ENCODE results near the gene CNTNAP2.

The CNTNAP2 gene

DNA sequence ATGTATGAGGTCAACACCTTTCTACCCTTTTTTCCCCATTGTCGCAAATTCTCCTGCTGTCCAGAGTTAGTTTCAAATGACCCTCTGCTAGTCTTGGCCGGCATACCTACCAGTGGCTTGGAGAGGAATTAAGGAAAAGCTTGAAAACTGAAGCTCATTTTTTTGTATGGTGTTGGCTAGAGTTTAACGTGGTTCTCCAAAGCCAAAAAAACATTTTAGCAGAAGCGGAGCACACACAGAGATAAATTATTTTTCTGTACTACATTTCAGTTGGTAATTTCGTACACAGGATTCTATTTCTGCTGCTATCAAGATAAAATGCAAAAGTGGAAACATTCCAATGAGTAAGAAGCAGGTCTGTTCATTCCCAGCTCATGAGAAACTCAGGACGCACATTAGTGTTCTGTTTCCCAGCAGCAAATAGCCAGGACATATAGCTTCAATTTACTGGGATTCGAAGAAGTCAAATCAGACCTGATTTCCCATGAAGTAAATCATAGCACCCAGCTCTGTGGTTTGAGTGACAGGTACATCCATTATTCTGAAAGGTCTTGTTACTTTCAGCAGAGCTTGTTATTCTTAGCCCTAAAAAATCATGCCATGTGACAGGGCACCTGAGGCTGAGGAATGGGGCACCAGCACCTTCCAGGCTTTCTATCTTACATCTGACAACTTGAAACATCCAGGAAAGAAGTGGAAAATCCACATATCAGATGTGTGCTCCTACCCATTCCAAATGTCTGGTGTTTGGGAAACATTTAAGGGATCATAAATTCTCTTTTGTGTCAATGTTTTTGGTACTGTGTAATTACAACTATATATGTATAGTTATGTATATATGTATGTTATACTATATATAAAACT is 2258.0 kb downstream of the CNTNAP2 start:
- no peak for TF ChIP-seq FOXP2 (optimal IDR thresholded peaks at IDR 0.05; ENCODE audit: control extremely low read depth, extremely low read length, insufficient read depth)
- TF ChIP-seq POLR2AphosphoS5 (IDR thresholded peaks at IDR 0.05; ENCODE audit: borderline replicate concordance, low read depth, low read length), result no peak
- TF ChIP-seq EZH2 (IDR thresholded peaks at IDR 0.05), result no peak
- no peaks in the 10 kb centered on the region for H3K36me3 ChIP-seq (ENCODE audit: insufficient read depth, low read length)
- no peak overlapping the region for H3K9ac ChIP-seq (ENCODE audit: insufficient read length)
- H3K27ac ChIP-seq, result no peak overlapping the region
- no peak overlapping the region for H3K4me3 ChIP-seq
- DNase-seq (ENCODE audit: low read depth, low spot score), result no peak
- no peaks in the 10 kb centered on the region for H3K9me3 ChIP-seq (ENCODE audit: low read depth, low read length)

DNA sequence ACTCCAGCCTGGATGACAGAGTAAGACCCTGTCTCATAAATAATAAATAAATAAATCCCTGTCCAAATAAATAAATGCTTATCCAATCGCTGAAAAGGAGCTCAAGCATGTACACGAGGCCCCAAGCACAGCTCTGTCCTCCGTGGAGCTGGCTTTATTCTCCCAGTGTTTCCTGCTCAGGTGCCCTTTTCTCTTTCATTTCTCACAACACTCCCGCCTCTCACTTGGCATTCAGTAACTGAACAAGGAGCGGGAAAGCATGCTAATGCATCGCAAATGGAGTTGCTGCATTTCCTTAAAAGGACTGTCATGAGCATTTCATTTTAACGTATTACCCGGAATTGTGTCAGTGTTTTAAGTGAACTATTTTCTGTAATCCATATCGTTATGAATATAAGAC is 2263.1 kb downstream of the CNTNAP2 start:
- Histone ChIP-seq H3K4me3 (no peak overlapping the region), H3K9ac (ENCODE audit: insufficient read length) (no peak overlapping the region), H3K36me3 (ENCODE audit: insufficient read depth, low read length) (no peaks in the 10 kb centered on the region; the same call in 1 of the 2 replicates), H3K9me3 (ENCODE audit: low read depth, low read length) (no peaks in the 10 kb centered on the region), H3K27ac (no peak overlapping the region)
- TF ChIP-seq EZH2 (IDR thresholded peaks at IDR 0.05) (no peak), POLR2AphosphoS5 (IDR thresholded peaks at IDR 0.05; ENCODE audit: borderline replicate concordance, low read depth, low read length) (no peak), FOXP2 (optimal IDR thresholded peaks at IDR 0.05; ENCODE audit: control extremely low read depth, extremely low read length, insufficient read depth) (no peak)
- no peak for DNase-seq (ENCODE audit: low read depth, low spot score)

DNA sequence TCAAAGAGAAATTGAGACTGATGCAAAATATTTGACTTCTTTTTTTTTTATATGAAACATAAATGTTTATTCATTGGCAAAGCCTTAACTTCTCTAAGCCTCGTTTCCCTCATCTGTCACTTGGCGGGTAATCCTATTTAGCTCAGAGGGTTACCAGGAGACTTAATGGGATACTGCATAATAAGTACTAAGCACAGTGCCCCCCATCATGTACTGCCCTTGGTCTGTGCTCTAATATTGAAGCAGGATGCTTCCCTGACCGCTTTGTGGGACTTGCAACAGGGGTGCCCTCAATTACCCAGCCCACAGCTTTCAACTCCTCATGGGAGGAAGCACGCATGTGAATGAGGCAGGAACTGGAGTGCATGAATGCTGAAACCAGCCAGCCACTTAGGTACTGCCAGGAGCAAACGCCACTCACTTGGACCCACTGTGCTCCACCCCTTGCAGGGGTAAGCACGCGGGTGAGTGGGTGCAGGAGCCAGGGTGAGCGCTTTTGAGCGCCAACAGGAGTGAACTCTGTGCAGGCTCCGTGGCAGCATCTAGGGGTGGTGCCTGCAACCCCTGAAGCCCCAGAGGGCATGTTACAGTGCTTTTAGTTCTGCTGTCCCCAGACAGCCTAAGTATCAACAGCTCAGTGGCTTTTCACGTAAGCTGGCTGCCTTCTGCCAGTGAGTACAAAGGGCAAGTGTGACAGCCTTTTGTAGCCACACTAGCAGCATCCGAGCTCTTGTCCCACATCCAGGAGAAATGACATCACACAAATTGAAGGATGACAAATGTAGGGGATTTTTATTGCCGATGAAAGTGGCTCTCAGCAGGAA is 2264.2 kb downstream of the CNTNAP2 start:
- H3K27ac ChIP-seq, result no peak overlapping the region
- peaks cover 6% of the 10 kb centered on the region; the same call in 1 of the 2 replicates for H3K36me3 ChIP-seq (ENCODE audit: insufficient read depth, low read length)
- H3K9me3 ChIP-seq (ENCODE audit: low read depth, low read length), result no peaks in the 10 kb centered on the region
- TF ChIP-seq POLR2AphosphoS5 (IDR thresholded peaks at IDR 0.05; ENCODE audit: borderline replicate concordance, low read depth, low read length) (no peak), FOXP2 (optimal IDR thresholded peaks at IDR 0.05; ENCODE audit: control extremely low read depth, extremely low read length, insufficient read depth) (no peak), EZH2 (IDR thresholded peaks at IDR 0.05) (no peak)
- H3K4me3 ChIP-seq, result no peak overlapping the region
- H3K9ac ChIP-seq (ENCODE audit: insufficient read length), result no peak overlapping the region
- DNase-seq (ENCODE audit: low read depth, low spot score), result no peak

DNA sequence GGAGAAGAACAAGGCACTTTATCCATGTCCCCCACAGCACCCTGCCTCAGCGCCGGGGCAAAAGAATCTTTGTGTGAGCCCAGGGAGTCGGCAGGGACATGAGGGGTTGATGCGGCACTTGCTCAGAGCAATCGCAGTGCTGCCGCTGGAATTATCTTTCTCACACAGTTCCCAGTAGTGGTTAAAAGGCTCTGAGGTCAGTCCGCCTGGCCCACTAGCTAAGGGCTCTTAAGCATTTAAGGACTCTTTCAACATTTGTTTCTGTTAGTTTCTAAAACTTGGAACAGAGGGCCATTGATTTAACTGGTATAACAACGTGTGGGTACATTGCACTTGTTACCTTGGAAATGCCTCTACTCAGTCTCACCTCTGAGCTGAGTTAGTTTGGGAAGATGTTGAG is 2266.0 kb downstream of the CNTNAP2 start:
- DNase-seq (ENCODE audit: low read depth, low spot score), result no peak
- H3K27ac ChIP-seq, result no peak overlapping the region
- TF ChIP-seq FOXP2 (optimal IDR thresholded peaks at IDR 0.05; ENCODE audit: control extremely low read depth, extremely low read length, insufficient read depth), result no peak
- no peak for TF ChIP-seq POLR2AphosphoS5 (IDR thresholded peaks at IDR 0.05; ENCODE audit: borderline replicate concordance, low read depth, low read length)
- TF ChIP-seq EZH2 (IDR thresholded peaks at IDR 0.05), result no peak
- H3K9me3 ChIP-seq (ENCODE audit: low read depth, low read length), result no peaks in the 10 kb centered on the region
- H3K4me3 ChIP-seq, result no peak overlapping the region
- peaks cover 6% of the 10 kb centered on the region; the same call in 1 of the 2 replicates for H3K36me3 ChIP-seq (ENCODE audit: insufficient read depth, low read length)
- no peak overlapping the region for H3K9ac ChIP-seq (ENCODE audit: insufficient read length)

DNA sequence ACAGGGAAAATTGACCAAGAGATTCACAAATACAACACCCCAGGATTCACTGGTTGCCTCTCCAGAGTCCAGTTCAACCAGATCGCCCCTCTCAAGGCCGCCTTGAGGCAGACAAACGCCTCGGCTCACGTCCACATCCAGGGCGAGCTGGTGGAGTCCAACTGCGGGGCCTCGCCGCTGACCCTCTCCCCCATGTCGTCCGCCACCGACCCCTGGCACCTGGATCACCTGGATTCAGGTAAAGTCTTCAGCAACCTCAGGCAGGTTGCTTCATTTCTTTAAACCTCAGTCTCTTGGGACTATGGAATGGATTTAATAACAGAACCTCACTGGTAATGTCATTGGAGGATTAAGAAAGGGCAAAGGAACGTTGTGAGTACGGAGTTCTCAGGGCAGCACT is 2267.1 kb downstream of the CNTNAP2 start:
- TF ChIP-seq FOXP2 (optimal IDR thresholded peaks at IDR 0.05; ENCODE audit: control extremely low read depth, extremely low read length, insufficient read depth), result no peak
- TF ChIP-seq EZH2 (IDR thresholded peaks at IDR 0.05), result no peak
- TF ChIP-seq POLR2AphosphoS5 (IDR thresholded peaks at IDR 0.05; ENCODE audit: borderline replicate concordance, low read depth, low read length), result no peak
- DNase-seq (ENCODE audit: low read depth, low spot score), result no peak
- H3K36me3 ChIP-seq (ENCODE audit: insufficient read depth, low read length), result peaks cover 6% of the 10 kb centered on the region; the same call in 1 of the 2 replicates
- H3K9me3 ChIP-seq (ENCODE audit: low read depth, low read length), result no peaks in the 10 kb centered on the region
- H3K4me3 ChIP-seq, result no peak overlapping the region
- H3K27ac ChIP-seq, result no peak overlapping the region
- H3K9ac ChIP-seq (ENCODE audit: insufficient read length), result no peak overlapping the region

DNA sequence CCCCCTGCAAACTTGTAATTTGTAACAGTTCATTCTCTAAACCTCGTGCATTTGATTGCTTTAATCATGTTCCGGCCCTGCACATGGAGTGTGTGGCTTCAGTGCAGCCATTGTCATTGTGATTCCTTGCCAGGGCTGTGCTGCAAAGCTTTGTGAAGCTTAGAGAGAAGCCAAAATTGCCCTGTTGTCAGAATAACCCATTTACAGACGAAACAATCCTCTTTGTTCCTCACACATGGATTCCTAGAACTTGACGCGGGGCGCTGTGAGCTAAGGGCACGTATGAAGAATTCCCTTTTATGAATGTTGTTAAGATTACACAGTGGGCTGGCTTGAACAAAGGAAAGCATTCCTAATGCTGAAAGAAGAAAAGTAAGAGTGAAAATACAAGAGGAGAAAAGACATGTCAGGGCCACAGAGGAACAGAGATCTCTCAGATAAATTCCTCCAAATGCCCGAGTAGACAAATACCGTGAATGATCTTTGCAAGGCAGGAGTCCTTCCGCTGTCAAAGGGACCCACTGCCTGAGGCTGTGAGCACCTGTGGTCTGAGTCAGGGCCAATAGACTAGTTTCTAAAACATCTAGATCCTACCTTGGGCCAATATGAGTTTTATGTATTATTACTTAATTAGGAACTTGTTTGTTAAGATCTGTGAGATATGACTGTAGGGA is 2268.5 kb downstream of the CNTNAP2 start:
- H3K4me3 ChIP-seq, result no peak overlapping the region
- H3K9me3 ChIP-seq (ENCODE audit: low read depth, low read length), result no peaks in the 10 kb centered on the region
- no peak overlapping the region for H3K9ac ChIP-seq (ENCODE audit: insufficient read length)
- no peak for DNase-seq (ENCODE audit: low read depth, low spot score)
- H3K36me3 ChIP-seq (ENCODE audit: insufficient read depth, low read length), result peaks cover 13% of the 10 kb centered on the region; the same call in 1 of the 2 replicates
- no peak for TF ChIP-seq EZH2 (IDR thresholded peaks at IDR 0.05)
- no peak for TF ChIP-seq POLR2AphosphoS5 (IDR thresholded peaks at IDR 0.05; ENCODE audit: borderline replicate concordance, low read depth, low read length)
- TF ChIP-seq FOXP2 (optimal IDR thresholded peaks at IDR 0.05; ENCODE audit: control extremely low read depth, extremely low read length, insufficient read depth), result no peak
- H3K27ac ChIP-seq, result no peak overlapping the region

DNA sequence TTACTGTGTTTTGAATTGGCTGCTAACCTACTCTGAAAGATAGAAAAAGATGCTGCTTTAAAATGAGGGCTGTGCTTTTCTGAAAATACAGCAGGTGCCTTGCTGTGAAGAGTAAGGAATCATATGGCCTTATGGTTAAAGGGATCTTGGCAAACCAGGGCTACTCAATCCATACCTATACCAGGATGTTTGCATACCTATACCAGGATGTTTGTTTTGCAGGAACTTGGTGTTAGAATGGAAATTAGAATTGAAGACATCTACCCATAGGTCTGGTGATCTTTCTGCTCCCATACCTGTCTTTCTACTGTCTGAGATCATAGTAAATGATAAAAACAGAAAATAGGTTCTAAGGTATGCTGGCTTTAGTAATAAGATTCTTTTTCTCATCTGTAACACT is 2273.8 kb downstream of the CNTNAP2 start:
- Histone ChIP-seq H3K9me3 (ENCODE audit: low read depth, low read length) (no peaks in the 10 kb centered on the region), H3K4me3 (no peak overlapping the region), H3K36me3 (ENCODE audit: insufficient read depth, low read length) (peaks cover 8% of the 10 kb centered on the region; the same call in 1 of the 2 replicates), H3K9ac (ENCODE audit: insufficient read length) (no peak overlapping the region), H3K27ac (no peak overlapping the region)
- DNase-seq (ENCODE audit: low read depth, low spot score), result no peak
- TF ChIP-seq EZH2 (IDR thresholded peaks at IDR 0.05), result no peak

DNA sequence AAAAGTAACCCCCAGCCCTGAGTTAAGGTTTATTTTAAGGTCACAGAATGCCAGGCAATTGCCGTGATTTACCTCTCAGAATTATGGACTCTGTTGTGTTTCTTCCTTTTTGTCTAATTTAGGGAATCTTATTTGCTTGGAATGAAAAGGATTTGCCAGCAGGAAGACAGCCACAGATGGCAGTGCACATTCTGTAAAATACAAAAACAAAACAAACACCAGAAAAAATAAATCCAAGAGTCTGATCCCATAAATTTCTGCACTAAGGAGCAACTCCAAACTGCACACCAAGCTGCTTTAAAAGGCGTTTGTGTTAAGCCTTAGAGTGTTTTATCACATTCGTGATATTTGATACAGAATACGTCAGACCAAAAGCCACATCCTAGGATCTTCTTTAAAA is 2275.0 kb downstream of the CNTNAP2 start:
- DNase-seq (ENCODE audit: low read depth, low spot score), result no peak
- Histone ChIP-seq H3K9ac (ENCODE audit: insufficient read length) (no peak overlapping the region), H3K27ac (no peak overlapping the region; the same call in 1 of the 2 replicates), H3K4me3 (no peak overlapping the region), H3K36me3 (ENCODE audit: insufficient read depth, low read length) (peaks cover 7% of the 10 kb centered on the region; the same call in 1 of the 2 replicates), H3K9me3 (ENCODE audit: low read depth, low read length) (no peaks in the 10 kb centered on the region)
- no peak for TF ChIP-seq POLR2AphosphoS5 (IDR thresholded peaks at IDR 0.05; ENCODE audit: borderline replicate concordance, low read depth, low read length)
- no peak for TF ChIP-seq FOXP2 (optimal IDR thresholded peaks at IDR 0.05; ENCODE audit: control extremely low read depth, extremely low read length, insufficient read depth)
- TF ChIP-seq EZH2 (IDR thresholded peaks at IDR 0.05), result no peak
